Large intestine (tissue), 3 donors: ENCODE data around the gene ZIC3. TPM values are rescaled to one million over a fixed set of nuclear protein-coding genes. Genes with fewer than 3 reads are reported as not detected.

Experiments used
- DNase-seq, 2 donors: peaks; one replicate each; pipeline versions ENCODE4 v3.0.0 to v3.0.0-alpha.2; 2013
- H3K27ac ChIP-seq: one replicate; pipeline ENCODE4 v1.5.1; 2013; ENCODE audit warnings: low read length
- H3K27me3 ChIP-seq: 2 replicates; pipeline ENCODE4 v1.6.1; 2013; ENCODE audit warnings: low read length; ENCODE audit not compliant: control insufficient read depth, insufficient read depth
- H3K36me3 ChIP-seq: 2 replicates; pipeline ENCODE4 v1.6.1; 2013; ENCODE audit warnings: low read length; ENCODE audit not compliant: control insufficient read depth, insufficient read depth
- H3K4me1 ChIP-seq: one replicate; pipeline ENCODE4 v1.6.1; 2013; ENCODE audit warnings: low read length; ENCODE audit not compliant: control insufficient read depth, insufficient read depth
- H3K4me3 ChIP-seq: one replicate; pipeline ENCODE4 v1.5.1; 2013; ENCODE audit warnings: low read length
- H3K9me3 ChIP-seq: one replicate; pipeline ENCODE4 v1.6.1; 2013; ENCODE audit warnings: mild to moderate bottlenecking, low read depth, low read length, moderate library complexity; ENCODE audit not compliant: control insufficient read depth
- WGBS: methylation state at CpG from one replicate; pipeline ENCODE4 v1.1.5; 2013; ENCODE audit warnings: low lambda C conversion rate; ENCODE audit not compliant: insufficient coverage; 5-methylcytosine and 5-hydroxymethylcytosine counted together
- polyA plus RNA-seq: library from polyadenylated mRNA; unstranded; fragments of 120-200 nt; gene quantifications from one replicate; pipeline ENCODE4 v1.2.1, GENCODE V29; 2013

The ZIC3 gene
- polyA plus RNA-seq, 1 donor = not detected

DNA sequence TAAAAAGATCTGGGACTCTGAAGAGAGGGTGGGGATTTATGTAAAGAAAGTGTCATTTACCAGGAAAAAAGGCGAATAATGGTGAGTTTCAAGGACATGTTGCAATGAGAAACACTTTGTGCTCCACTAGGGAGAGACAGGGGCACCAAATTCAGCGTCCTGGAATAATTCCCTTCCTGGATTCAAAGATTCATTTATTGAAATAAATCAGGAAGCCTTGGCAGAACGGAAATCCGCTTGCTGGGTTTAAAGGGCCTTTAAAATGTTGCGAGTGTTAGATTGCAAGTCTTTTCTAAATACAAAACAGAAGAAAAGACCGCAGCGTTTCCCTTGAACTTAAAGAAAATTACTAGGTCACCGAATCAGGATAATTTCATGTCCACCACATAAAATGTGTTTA is 3.8 kb upstream of the ZIC3 start:
- peaks cover under 1% of the 10 kb centered on the region for H3K4me1 ChIP-seq
- DNase-seq = no peak
- WGBS = no CpG with 5 or more reads among the region's 8 CpGs
- H3K27me3 ChIP-seq = peaks cover 61% of the 10 kb centered on the region
- no peak overlapping the region for H3K4me3 ChIP-seq
- H3K36me3 ChIP-seq = no peaks in the 10 kb centered on the region
- peaks cover 3% of the 10 kb centered on the region for H3K9me3 ChIP-seq
- H3K27ac ChIP-seq = no peak overlapping the region

DNA sequence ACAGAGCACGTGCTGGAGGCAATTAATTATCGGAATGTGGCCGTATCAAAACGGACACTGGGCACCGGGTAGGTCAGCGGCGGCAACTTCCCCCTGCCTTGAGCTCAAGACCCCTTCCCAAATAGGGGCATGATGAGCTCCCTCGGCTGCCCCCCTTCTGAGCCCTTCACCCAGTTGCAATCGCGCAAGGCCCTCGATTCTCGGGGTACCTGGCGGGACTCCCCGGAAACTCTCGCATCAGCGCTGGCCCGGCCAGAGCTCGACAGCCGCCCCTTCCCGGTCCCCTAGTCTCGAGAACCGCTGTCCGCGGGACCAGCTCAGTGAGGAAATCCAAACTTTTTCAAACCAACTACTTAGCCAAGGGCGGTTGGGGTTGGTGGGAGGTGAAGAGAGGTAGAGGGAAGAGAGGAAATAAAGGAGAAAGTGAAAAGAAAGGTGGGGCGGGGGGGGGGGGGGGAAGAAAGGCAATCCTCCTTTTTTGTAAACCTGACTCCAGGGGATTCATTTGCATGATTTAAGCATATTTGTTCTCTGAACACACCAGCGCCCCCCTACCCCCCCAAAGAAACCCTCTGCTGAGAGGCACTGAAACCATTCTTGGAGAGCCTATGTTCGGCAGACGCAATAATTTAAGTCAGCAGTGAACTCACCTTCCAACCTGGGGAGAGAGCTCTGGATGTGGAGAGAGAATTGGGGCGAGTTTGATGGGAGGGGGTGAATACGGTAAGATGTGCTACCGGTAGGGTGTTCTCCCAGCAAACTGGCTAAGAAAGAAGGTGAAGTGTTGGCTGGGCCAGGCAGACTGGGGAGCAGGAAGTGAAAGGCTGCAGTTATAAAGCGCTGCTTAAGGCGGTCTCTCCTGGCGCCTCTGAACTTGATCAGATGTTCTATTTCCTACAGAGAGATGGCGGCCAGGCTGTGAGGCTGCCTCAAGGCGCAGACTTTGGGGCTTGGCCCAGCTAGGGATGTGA is 2.0 kb upstream of the ZIC3 start:
- peaks cover 6% of the 10 kb centered on the region for H3K9me3 ChIP-seq

DNA sequence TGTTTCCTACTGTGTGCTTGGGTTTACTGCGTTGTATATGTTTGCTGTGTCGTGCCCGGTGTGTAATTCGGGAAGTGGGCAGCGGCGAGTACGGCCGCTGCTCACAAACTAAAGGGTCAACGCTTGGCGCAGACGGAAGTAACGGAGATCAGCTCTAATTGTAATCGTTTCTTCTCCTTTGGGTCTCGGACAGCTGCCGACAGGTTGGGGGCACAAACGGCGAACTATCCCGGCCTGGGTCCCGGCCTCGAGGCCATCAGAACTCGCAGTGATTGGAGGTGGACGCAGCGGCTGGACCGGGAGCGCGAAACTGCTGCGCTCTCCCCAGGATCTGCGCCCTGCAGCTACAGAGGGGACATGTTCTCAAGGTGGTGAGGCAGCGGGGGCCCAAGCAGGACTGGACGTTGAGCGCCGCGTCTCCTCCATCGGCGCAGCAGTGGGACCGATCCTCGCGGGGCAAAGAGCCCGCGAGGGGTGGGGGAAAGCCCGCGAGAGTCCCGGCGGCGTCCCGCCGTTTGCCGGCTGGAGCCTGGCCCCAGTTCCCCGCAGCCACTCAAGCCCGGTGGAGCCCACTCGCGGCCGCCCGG is 516 bp upstream of the ZIC3 start:
- Histone ChIP-seq H3K4me3 (peak overlapping the region; percentile 21), H3K27me3 (peaks cover 91% of the 10 kb centered on the region)
- WGBS = no CpG with 5 or more reads among the region's 54 CpGs

More for the DNA sequence above, 2.0 kb upstream of the ZIC3 start:
- H3K36me3 ChIP-seq = no peaks in the 10 kb centered on the region
- H3K27me3 ChIP-seq = peaks cover 79% of the 10 kb centered on the region
- no peak for DNase-seq
- H3K4me3 ChIP-seq = no peak overlapping the region
- no peak overlapping the region for H3K27ac ChIP-seq
- peaks cover 3% of the 10 kb centered on the region for H3K4me1 ChIP-seq
- WGBS = no CpG with 5 or more reads among the region's 37 CpGs

DNA sequence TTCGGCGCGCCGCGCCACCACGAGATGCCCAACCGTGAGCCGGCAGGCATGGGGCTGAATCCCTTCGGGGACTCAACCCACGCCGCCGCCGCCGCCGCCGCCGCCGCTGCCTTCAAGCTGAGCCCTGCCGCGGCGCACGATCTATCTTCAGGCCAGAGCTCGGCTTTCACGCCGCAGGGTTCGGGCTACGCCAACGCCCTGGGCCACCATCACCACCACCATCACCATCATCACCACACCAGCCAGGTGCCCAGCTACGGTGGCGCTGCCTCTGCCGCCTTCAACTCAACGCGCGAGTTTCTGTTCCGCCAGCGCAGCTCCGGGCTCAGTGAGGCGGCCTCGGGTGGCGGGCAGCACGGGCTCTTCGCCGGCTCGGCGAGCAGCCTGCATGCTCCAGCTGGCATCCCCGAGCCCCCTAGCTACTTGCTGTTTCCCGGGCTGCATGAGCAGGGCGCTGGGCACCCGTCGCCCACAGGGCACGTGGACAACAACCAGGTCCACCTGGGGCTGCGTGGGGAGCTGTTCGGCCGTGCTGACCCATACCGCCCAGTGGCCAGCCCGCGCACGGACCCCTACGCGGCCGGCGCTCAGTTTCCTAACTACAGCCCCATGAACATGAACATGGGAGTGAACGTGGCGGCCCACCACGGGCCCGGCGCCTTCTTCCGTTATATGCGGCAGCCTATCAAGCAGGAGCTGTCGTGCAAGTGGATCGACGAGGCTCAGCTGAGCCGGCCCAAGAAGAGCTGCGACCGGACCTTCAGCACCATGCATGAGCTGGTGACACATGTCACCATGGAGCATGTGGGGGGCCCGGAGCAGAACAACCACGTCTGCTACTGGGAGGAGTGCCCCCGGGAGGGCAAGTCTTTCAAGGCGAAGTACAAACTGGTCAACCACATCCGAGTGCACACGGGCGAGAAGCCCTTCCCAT is 1.1 kb downstream of the ZIC3 start:
- WGBS = no CpG with 5 or more reads among the region's 82 CpGs
- H3K27me3 ChIP-seq = peaks cover 86% of the 10 kb centered on the region
- H3K9me3 ChIP-seq = peaks cover 6% of the 10 kb centered on the region
- H3K4me3 ChIP-seq = no peak overlapping the region
- no peak for DNase-seq
- no peaks in the 10 kb centered on the region for H3K36me3 ChIP-seq
- H3K27ac ChIP-seq = no peak overlapping the region
- H3K4me1 ChIP-seq = peaks cover 3% of the 10 kb centered on the region

More for the DNA sequence above, 516 bp upstream of the ZIC3 start:
- Histone ChIP-seq H3K36me3 (no peaks in the 10 kb centered on the region), H3K4me1 (peaks cover 3% of the 10 kb centered on the region), H3K9me3 (peaks cover 6% of the 10 kb centered on the region), H3K27ac (no peak overlapping the region)
- DNase-seq = no peak

DNA sequence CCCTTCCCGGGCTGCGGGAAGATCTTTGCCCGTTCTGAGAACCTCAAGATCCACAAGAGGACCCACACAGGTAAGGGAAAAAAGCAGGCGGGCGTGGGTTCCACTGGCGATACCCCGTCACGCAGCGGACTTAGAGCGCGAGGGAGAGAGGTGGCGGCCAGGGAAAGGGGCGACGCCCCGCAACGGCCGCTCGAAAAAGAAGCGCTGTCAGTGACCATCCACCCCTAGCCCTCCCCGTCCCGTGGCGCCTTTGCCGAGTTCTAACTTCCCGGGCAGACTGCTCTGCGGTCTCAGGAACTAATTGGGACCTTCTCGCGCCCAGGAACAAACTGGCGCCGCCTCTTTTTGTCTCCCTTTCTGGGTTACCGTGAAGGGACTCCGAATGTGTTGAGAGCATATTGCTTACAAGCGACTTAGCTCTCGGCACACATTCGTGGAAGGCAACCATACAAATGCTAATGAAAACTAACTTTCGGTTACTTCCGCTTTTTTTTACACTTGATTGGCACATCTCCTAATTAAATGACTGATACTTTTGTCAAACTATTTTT is 1.8 kb downstream of the ZIC3 start:
- Histone ChIP-seq H3K9me3 (peaks cover 6% of the 10 kb centered on the region), H3K4me3 (no peak overlapping the region), H3K36me3 (no peaks in the 10 kb centered on the region), H3K27me3 (peaks cover 85% of the 10 kb centered on the region), H3K4me1 (peaks cover 3% of the 10 kb centered on the region), H3K27ac (no peak overlapping the region)
- no CpG with 5 or more reads among the region's 36 CpGs for WGBS
- DNase-seq = no peak

DNA sequence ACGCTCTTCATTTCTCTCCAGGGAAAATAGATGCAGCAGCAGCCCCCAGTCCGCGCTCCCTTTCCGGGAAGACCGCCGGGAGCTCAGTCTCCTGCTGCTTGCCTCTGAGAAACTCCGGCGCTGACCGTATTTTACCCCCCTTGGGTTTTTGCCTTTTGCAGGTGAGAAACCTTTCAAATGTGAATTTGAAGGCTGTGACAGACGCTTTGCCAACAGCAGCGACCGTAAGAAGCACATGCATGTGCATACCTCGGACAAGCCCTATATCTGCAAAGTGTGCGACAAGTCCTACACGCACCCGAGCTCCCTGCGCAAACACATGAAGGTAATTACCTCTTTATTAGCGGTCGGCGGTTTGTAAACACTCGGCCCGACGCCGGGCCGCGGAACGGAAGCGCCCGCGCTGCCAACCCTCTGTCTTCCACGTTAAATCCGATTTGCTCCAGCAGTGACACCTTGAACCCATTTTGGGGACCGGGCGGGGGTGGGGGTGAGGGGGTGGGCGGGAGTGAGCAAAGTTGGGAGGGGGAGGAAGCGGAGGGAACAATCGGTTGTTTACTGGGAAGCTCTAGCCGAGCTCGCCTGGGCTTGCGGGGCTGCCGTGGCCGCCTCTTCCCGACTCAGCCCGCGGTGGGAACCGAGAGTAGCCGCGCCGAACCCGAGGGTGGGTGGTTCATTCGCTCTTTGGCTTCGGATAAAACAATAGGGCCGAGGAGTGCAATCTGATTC is 3.0 kb downstream of the ZIC3 start:
- H3K27ac ChIP-seq = no peak overlapping the region
- peaks cover 85% of the 10 kb centered on the region for H3K27me3 ChIP-seq
- no peak overlapping the region for H3K4me3 ChIP-seq
- DNase-seq = no peak
- H3K36me3 ChIP-seq = no peaks in the 10 kb centered on the region
- H3K9me3 ChIP-seq = peaks cover 6% of the 10 kb centered on the region
- no CpG with 5 or more reads among the region's 53 CpGs for WGBS
- H3K4me1 ChIP-seq = peaks cover 3% of the 10 kb centered on the region

DNA sequence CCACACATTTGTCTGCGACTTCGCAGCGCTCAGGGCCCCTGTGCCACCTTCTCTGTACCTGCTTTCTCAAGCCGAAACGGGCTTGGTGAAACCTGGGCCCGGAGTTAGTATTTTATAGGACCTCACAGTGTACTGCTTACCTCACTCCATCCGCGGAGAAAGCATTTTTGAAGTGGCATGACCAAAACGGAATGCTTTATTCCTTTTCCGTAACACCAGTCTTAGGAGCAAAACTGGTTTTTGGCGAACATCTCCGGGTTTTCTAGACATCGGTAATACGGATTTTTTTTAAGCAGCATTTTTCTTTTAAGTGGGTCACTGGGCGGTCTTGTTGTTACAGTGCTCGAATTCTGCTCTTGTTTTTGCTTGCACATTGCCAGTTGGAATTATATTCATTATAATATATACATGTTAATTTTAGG is 3.6 kb downstream of the ZIC3 start:
- Histone ChIP-seq H3K36me3 (no peaks in the 10 kb centered on the region), H3K4me3 (no peak overlapping the region), H3K4me1 (peaks cover 3% of the 10 kb centered on the region), H3K9me3 (peaks cover 6% of the 10 kb centered on the region), H3K27ac (no peak overlapping the region), H3K27me3 (peaks cover 84% of the 10 kb centered on the region)
- no peak for DNase-seq
- WGBS = 0% methylated on average over 1 of the region's 16 CpGs

DNA sequence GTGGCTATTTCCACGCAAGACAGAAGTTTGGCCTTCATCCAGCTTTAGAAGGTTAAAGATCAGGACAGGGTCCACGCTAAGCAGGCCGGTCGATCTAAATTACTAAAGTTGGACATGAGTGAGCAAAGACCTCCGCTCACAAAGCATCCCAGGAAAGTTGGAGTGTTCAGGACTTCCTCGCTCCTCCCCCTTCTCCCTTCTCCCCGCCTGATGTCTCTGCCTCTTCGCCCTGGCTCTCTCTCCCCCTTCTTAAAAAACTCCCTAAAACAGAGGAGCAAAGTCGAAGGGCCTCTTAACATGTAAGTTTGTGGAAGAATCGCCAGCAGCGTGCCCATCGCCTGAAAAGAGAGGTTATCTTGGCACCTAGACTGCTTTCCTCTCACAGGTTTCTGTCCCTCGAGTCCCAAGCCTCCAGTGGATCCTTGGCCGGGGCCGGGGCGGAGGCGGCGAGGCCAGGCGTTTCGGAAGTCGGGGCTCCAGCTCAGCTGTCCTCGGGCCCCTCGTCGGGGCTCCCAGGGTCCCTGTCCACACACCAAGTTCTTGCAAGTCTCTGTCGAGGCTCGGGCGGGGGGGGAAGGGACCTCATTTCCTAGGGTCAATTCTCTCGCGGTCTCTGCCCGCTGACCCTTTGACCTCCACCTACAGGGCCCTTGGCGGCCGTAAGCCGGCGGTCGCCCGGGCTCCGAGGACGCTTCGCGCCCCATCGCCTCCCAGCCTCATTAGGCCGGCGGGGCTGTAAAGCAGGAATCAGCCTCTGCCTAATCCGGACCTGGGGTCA is 7.6 kb downstream of the ZIC3 start:
- no peak for DNase-seq
- no peaks in the 10 kb centered on the region for H3K4me1 ChIP-seq
- H3K4me3 ChIP-seq = no peak overlapping the region
- WGBS = no CpG with 5 or more reads among the region's 44 CpGs
- H3K27ac ChIP-seq = no peak overlapping the region
- H3K9me3 ChIP-seq = no peaks in the 10 kb centered on the region
- peaks cover 72% of the 10 kb centered on the region for H3K27me3 ChIP-seq
- no peaks in the 10 kb centered on the region for H3K36me3 ChIP-seq
